NCI-H2196 treated with DMSO at 0.1 percent for 48 hours (cell line): ENCODE data around the gene SUN1.

Experiments used
- DNase-seq: peaks from one replicate; lab custom pipeline; 2025; ENCODE audit not compliant: unreplicated experiment; lab: John Stamatoyannopoulos, UW

SUN1 gene

GRCh38 chr7:875476-876076, 43.3 kb downstream of the SUN1 start:
- DNase-seq, result no peak

- peak; percentile 95 for DNase-seq
These were observed 44.0 kb downstream of the SUN1 start, which contains the start of gene GET4 for GRCh38 chr7:876077-876971. Gene GET4, plus strand, starts transcription at chr7:876554. Its CDS starts 92 bp downstream, at chr7:876646.

GRCh38 chr7:876972-877311, 44.7 kb downstream of the SUN1 start:
- DNase-seq, result no peak

GRCh38 chr7:877312-878232, 45.3 kb downstream of the SUN1 start:
- DNase-seq, result peak; percentile 38

GRCh38 chr7:879093-879492, 46.8 kb downstream of the SUN1 start:
- no peak for DNase-seq

- DNase-seq, result no peak
These were observed 47.4 kb downstream of the SUN1 start for GRCh38 chr7:879706-880105.

- no peak for DNase-seq
These were observed 48.2 kb downstream of the SUN1 start for GRCh38 chr7:880450-880849.

- DNase-seq, result no peak
These were observed 49.4 kb downstream of the SUN1 start for GRCh38 chr7:881441-882234.

- no peak for DNase-seq
These were observed 50.2 kb downstream of the SUN1 start for GRCh38 chr7:882336-883035.

- DNase-seq, result no peak
These were observed 51.1 kb downstream of the SUN1 start for GRCh38 chr7:883055-884021.

GRCh38 chr7:884191-885003, 52.1 kb downstream of the SUN1 start:
- DNase-seq, result no peak

GRCh38 chr7:885261-885892, 53.1 kb downstream of the SUN1 start:
- DNase-seq, result no peak

GRCh38 chr7:885893-886625, 53.8 kb downstream of the SUN1 start:
- DNase-seq, result no peak

- no peak for DNase-seq
These were observed 54.6 kb downstream of the SUN1 start for GRCh38 chr7:886626-887487.

- DNase-seq, result no peak
These were observed 55.2 kb downstream of the SUN1 start for GRCh38 chr7:887488-887820.
